Sigmoid colon (tissue), 4 donors: ENCODE data around the gene TMEM51.

Experiments
- EP300 ChIP-seq, 4 donors: sonication (generic); formaldehyde crosslinking; IDR thresholded peaks; one replicate each; pipeline ENCODE4 v1.6.1; 2017; ENCODE audit warnings: antibody characterized with exemption in 4 of 4
- POLR2A ChIP-seq, 2 donors: fragments of 450-650 bp; IDR thresholded peaks; one replicate each; pipeline ENCODE4 v1.6.1; 2016; ENCODE audit warnings: antibody characterized with exemption in 2 of 2, mild to moderate bottlenecking in 2 of 2, moderate library complexity in 2 of 2
- TF ChIP-seq, protein P1 (sequence below), 4 experiments: fragments of 450-650 bp in 3 of 4; fragments of 200-600 bp in 1 of 4; IDR thresholded peaks; one replicate each; pipeline ENCODE4 v1.5.1; 2016 to 2019; ENCODE audit warnings: antibody characterized with exemption in 4 of 4, mild to moderate bottlenecking in 3 of 4, moderate library complexity in 2 of 4

DNA sequence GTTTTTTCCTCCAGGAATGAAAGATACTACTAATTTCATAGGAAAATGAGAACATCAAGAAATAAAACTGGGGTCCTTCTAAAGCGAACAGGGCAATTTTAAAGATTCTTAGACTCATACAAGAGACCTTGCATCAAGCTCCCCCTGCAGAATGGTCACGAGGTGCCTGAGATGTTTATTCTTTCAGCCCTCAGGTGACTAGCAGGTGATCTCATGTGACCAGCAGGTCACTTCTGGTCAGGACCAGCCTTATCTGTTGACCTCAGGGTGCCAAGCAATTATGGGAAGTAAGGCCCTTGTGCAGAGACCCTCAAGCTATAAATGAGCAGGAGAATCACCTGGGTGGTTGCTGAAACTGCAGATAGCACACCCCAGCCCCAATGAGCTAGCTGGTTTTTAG is 20.6 kb upstream of the TMEM51 start:
- TF ChIP-seq, protein P1, sequence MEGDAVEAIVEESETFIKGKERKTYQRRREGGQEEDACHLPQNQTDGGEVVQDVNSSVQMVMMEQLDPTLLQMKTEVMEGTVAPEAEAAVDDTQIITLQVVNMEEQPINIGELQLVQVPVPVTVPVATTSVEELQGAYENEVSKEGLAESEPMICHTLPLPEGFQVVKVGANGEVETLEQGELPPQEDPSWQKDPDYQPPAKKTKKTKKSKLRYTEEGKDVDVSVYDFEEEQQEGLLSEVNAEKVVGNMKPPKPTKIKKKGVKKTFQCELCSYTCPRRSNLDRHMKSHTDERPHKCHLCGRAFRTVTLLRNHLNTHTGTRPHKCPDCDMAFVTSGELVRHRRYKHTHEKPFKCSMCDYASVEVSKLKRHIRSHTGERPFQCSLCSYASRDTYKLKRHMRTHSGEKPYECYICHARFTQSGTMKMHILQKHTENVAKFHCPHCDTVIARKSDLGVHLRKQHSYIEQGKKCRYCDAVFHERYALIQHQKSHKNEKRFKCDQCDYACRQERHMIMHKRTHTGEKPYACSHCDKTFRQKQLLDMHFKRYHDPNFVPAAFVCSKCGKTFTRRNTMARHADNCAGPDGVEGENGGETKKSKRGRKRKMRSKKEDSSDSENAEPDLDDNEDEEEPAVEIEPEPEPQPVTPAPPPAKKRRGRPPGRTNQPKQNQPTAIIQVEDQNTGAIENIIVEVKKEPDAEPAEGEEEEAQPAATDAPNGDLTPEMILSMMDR (IDR thresholded peaks at IDR 0.05): no peak
- TF ChIP-seq POLR2A (IDR thresholded peaks at IDR 0.05): no peak
- TF ChIP-seq EP300 (IDR thresholded peaks at IDR 0.05): no peak
